ENCODE measurements around the gene CDT1.

The CDT1 gene

GRCh38 chr16:88805340-88805715 lies 1.7 kb downstream of the CDT1 start:
- ATAC-seq (no peak), DNase-seq (no peak)

DNA sequence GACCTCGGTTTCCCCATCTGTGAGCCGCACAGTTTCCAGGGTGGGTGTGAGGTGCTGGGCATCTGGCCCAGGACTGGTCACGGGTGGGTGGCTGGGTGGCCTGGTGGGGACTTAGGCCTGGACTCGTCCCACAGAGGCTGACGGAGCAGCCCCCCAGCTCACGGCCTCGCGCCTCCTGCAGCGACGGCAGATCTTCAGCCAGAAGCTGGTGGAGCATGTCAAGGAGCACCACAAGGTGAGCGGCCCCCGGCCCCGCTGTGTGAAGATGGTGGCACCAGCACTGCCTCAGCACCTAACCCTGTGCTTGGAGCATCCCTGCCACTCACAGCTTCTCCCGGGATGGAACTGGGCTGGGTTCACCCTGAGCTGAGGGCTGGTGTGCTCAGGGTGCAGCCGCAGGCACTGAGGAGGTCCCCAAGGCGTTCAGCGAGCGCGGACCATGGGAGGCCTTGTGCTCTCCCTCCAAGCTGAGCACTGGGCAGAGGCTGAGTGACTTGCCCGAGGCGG lies 2.4 kb downstream of the CDT1 start:
- DNase-seq (no peak), ATAC-seq (no peak)

GRCh38 chr16:88806491-88807111 lies 3.0 kb downstream of the CDT1 start:
- DNase-seq: no peak
- no peak for ATAC-seq

- ATAC-seq (no peak), DNase-seq (no peak)
Measured at GRCh38 chr16:88807142-88807625, 3.6 kb downstream of the CDT1 start.

- ATAC-seq: no peak
- no peak for DNase-seq
Measured at GRCh38 chr16:88807626-88808453, 4.3 kb downstream of the CDT1 start.

DNA sequence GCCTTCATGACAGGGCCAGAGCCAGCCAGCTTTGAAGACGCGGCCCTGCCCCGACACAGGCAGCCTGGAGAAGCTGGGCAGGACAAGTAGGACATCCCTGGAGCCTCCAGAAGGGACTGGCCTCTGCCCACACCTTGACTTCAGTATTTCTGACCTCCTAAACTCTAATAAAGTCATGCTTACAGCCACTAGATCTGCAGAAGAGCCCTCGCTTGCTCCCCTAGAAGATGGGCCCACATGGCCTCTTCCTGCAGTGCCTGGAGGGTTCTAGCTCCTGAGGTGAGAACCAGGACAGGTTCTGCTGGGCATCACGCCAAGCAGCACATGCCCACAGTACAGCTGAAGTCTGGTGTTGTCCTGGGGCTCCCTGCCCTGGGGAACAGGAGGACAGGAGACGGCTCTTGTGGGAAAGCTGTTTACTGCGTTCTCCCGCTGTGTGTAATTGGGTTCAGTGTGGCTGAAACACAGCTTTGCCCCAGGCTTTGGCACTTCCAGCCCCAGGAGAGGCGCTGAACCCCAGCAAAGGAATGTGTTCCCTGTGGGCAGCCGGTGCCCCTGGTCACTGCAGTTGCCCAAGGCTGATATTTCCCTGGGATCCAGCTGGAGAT lies 5.6 kb downstream of the CDT1 start:
- DNase-seq: no peak

DNA sequence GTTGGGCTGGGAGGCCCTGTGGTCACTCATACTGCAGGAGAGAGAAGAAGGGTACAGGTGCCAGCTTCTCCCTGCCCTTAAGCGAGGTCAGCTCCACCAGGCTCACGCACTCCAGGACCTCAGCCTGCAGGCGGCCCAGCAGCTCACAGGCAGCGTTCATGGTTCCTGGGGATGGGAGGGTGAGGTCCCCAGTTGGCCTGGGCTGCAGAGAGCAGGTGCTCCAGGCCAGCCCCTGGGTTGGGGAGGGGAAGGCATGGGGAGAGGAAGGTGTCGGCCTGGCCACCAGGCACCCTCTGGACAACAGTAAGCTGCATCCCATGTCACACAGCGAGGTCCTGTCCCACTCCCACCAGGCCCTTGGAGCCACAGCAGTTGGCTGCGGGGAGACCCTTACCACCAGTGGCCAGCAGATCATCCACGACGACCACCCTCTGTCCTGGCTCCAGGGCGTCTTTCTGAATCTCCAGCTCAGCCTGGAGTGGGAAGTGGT lies 6.1 kb downstream of the CDT1 start:
- DNase-seq (no peak), ATAC-seq (no peak)

More for the DNA sequence above, 5.6 kb downstream of the CDT1 start:
- no peak for ATAC-seq

DNA sequence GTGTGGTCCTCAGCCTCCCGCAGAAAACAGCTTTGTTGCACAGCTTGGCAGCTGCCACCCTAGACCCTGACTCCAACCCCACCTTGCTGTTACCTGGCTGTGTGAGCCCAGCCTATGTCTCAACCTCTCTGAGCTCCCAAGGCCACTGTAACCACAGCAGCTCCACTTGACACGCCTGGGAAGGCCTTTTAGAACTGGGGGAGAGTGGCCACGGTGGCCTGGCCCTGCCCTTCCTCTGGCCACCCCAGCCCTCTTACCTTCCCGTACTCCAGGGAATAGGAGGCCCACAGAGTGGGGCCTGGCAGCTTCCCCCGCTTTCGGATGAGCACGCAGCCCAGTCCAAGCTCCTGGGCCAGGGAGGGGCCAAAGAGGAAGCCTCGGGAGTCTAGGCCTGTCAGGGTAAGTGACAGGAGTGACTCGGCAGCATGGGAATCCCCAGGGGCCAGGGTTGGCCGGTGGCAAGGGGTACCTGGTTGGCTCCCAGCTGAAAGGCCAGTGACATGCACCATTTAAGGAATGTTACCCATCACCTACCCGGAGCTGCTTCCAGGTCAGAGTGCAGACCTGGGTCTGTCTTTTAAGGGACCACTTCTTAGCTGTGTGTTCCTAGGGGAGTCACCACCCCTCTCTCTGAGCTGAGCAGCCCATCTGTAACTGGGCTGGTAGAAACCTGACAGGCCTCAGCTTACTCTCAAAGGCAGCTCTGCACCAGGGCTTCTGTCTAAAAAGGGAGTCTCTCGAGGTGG lies 6.8 kb downstream of the CDT1 start:
- DNase-seq (peak; percentile 70), ATAC-seq (peak; percentile 21)

GRCh38 chr16:88810912-88811768 lies 7.6 kb downstream of the CDT1 start:
- peak; percentile 78 for DNase-seq
- peak; percentile 44 for ATAC-seq

DNA sequence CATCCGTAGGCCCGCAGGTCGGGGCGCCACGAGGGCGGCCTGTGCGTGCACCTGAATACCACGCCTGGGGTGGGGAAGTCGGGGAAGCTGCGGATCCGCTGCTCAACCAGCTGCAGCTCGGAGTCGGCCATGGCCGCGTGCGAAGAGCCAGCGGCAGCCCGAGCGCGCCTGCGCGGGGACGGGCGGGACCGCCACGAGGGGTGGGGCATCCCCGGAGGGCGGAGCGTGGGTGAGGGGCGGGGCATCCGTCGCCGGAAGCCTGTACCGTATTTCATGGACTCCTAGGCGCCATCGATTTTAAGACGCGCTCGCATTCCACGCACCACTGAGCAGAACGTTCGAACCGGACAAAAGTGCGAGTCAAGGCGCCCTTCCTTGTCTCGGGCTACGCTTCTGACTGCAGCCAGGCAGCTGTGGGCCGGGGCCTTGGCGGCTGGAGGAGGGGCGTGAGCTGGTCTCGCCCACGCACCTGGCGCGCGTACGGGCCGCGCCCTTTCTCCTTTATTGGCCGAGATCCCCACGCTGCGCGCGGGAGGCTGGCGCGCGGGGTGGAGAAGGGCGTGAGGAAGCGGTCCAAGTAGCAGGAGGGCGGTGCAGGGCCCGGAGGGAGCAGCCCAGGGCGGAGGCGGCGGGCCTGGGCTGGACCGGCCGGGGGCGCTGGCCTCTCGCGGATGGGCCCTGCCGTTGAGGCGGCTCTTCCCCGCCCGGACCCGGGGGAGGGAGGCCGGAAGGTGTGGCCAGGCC lies 8.4 kb downstream of the CDT1 start, which contains the start of gene APRT:
Gene APRT (minus strand): TSS at position 160 of the 744 bp plus-strand sequence. CDS start 29 bp downstream, at position 131.
- peak; percentile 99 for DNase-seq
- ATAC-seq: peak; percentile 70

DNA sequence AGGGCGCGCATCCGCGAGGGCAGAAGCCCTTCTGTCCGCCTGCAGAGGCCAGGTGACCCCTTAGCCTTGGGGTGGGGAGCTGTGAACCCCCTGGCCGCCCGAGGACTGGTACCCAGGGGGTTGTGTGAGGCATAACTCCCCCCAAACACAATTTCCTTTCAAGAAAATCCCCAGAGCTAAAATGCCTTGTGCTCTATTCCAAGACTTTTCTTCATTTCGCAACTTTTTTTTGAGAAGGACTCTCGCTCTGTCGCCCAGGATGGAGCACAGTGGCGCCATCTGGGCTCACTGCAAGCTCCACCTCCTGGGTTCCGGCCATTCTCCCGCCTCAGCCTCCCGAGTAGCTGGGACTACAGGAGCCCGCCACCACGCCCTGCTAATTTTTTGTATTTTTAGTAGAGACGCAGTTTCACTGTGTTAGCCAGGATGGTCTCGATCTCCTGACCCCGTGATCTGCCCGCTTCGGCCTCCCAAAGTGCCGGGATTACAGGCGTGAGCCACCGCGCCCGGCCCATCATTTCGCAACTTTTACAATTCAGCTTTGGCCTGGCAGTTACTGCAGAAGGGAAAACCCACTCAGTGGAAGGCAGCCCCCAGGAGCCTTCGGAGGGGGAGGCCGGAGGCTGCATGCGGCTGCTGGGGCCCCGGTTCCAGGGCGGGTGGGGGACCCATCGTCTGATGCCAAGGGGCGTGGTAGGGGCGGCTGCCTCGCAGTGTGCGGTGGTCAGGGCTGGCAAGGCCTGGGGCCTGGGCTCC lies 9.1 kb downstream of the CDT1 start:
- ATAC-seq: no peak
- DNase-seq: peak; percentile 48

DNA sequence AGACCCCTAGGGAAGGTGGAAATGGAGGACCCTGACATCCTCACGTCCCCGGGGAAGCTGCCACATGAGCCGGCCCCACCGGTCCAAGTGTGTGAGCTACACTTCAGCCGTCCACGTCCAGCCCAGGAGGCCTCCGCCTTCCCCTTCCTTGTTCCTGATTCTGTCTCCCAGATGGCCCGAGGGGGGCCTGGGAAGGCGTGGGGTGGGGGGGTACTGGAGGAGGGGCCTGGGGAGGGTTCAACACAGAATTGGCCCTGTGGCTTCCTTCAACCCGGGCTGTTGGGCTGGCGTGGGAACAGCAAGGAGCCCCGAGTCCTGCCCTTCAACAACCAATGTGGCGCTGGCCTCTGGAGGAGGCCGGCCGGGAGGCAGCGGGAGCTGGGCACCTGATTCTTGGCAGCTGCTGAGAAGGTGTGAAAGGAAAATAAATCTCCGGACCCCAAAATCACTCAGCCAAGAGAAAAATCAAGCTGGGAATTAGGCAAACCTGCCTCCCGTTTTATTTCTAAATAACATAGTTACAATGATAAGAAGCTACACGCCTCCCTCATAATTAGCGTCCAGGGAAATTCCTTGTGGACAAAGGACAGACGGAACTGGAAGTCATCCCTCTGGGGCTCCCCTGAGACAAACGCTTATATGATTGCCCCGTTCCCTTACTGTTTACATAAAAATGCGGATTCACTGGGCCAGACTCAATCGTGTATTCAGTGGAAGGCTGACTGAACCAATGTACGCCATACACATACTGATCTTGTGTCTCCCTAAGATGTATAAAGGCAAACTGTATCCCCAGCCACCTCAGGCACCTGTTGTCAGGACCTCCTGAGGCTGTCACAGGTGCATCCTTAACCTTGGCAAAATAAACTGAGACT lies 9.9 kb downstream of the CDT1 start:
- DNase-seq: no peak
- ATAC-seq: no peak

DNA sequence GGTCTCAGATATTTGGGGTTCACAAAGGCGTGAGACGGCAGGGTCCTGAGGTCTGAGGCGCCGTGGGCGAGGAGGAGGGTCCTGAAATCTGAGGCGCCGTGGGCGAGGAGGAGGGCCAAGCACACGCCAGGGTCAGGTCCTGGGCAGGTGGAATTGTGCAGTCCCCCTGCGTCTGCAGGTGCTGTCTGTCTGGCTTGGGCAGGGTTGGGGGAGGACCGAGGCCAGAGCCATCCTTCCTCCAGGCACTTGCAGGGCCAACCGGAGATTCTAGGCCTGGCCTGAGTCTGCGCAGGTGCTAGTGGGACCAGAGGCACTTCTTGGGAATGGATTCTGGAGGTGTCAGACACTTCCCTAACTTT lies 10.5 kb downstream of the CDT1 start:
- no peak for DNase-seq
- no peak for ATAC-seq

DNA sequence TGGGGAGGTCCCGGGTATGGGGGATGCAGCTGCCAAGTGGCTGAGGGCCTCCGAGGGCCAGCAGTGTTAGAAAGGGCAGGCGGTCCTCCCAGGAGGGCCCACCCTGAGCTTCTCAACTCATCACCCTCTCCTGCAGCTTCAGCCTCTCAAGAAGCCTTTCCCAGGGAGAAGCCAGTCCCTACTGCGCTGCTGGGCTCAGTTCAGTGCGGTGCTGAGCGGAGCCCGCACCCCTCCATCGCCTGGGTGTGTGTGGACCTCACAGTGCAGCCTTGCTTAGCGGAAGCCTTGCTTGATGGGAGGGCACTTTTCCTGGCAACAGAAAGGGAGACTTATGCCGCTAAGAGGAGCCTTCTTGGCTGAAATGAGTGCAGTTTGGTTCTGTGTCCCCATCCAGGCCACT lies 11.6 kb downstream of the CDT1 start:
- ATAC-seq (no peak), DNase-seq (no peak)

DNA sequence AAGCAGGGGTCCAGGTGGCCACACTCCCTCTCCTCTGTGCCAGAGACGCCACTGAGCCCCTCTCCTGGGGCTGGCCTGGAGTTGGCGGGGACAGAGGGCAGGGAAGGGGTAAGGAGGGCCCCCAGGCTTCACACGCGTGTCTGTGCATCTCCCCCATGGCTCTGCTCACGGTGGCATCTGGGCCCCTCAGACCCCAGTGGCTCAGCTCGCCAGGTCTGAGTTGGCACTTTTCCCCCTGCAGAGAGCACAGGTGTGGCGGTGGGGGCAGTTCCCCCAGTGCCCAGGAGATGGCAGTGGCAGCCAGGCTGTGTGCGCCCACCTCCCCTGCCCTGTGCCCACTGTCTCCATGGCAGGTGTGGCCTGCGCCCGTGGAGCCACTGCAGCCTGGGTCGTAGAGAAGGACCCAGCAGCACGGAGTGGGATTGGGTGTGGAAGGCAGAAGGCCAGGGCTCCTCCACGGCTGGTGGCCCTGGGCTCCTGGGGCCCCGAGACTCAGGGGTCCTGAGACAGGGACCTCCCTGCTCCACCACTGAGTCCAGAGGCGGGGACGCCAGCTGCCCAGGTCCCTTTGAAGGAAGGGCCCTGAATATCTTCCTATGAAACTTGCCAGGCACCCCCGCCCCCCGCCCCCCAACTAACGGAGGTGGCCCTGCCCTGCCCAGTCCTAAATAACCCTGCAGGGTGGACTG lies 12.5 kb downstream of the CDT1 start:
- ATAC-seq (peak; percentile 12), DNase-seq (peak; percentile 77)

- DNase-seq (no peak), ATAC-seq (no peak)
Measured at GRCh38 chr16:88816736-88817535, 13.3 kb downstream of the CDT1 start.

Measured in stimulated activated naive CD8-positive, alpha-beta T cell treated with anti-CD3 and anti-CD28 coated beads, Interleukin-15, Interleukin-2, amounts not matched to agents 100 U/mL and 50 U/mL, for 24 hours (primary cell).